ENCODE measurements around the gene PLEKHG4B.
"Not testable (repeated sequence)": the region's sequence is repeated elsewhere in the genome, so short reads cannot be mapped to it uniquely, and the experiment has no call there.

The PLEKHG4B gene

GRCh38 chr5:191949-192690 lies 100.2 kb downstream of the PLEKHG4B start:
- no peak for DNase-seq

- no peak for DNase-seq
Observed at GRCh38 chr5:192691-192969, 100.7 kb downstream of the PLEKHG4B start.

- no peak for DNase-seq
Observed at GRCh38 chr5:192970-193831, 101.2 kb downstream of the PLEKHG4B start.

- DNase-seq = no peak
Observed at GRCh38 chr5:194102-194501, 102.1 kb downstream of the PLEKHG4B start.

DNA sequence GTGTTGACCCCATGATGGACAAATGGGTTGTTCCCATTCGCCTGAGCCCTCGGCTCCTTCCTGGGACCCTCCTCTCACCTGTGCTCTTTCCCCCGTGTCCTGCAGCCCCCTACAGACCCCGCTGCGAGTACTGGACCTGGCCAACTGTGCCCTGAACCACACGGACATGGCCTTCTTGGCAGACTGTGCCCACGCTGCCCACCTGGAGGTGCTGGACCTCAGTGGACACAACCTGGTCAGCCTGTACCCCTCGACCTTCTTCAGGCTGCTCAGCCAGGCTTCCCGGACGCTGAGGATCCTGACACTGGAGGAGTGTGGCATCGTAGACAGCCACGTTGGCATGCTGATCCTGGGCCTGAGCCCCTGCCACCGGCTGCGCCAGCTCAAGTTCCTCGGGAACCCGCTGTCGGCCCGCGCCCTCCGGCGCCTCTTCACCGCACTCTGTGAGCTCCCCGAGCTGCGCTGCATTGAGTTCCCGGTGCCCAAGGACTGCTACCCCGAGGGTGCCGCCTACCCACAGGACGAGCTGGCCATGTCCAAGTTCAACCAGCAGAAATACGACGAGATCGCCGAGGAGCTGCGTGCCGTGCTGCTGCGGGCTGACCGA lies 102.7 kb downstream of the PLEKHG4B start:
- DNase-seq = no peak

DNA sequence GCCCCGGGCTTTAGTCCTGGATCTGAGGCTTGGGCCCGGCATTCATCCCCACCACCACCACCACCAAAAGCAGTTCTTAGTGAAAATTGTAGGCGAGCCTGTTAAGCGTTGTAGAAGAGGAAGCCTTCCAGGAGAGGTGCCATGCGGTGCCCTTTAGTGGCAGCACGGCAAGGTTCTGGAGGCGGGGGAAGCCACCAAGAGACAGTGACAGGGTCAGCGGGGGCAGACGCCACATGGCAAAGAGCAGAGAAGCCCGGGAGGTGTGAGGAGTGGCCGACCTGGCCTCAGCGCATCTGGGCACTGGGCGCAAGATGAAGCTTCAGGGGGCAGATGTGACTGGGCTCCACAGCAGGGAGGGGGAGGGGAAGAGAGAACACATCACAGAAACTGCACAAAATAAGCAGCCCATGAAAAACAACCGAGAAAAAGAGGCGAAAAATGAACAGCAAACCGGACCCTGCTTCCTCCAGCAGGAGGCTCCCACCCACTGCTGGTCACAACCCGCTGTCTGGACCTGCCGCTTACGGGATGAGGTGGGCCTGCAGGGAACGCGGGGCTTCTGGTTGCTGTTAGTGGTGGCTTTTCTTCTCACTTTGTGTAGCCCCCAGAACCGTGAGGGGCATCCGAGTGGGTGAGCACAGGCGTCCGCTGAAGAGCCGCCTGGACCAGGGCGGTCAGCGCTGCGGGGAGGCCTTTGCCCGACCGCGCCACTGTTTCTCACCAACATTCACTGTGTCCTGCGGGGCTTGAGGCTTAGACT lies 103.6 kb downstream of the PLEKHG4B start:
- no peak for DNase-seq

DNA sequence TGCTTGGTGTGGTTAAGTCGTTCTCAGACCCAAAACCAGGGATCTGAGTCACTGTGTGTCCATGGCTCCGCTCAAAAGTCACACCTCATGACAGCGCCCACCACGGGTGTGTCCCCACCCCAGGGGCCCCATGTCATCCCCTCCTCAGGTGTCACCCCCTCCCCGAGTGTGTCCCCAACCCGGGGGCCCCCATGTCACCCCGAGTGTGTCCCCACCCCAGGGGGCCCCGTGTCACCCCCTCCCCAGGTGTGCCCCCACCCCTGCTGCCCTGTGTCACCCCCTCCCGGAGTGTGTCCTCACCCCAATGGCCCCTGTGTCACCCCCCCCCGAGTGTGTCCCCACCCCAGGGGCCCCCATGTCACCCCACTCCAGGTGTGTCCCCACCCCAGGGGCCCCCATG lies 104.4 kb downstream of the PLEKHG4B start:
- DNase-seq = no peak

- not testable (repeated sequence) for DNase-seq
Observed at GRCh38 chr5:197031-197430, 105.1 kb downstream of the PLEKHG4B start.

GRCh38 chr5:197892-198489 lies 106.0 kb downstream of the PLEKHG4B start:
- no peak for DNase-seq

GRCh38 chr5:198516-199196 lies 106.7 kb downstream of the PLEKHG4B start:
- DNase-seq = no peak

DNA sequence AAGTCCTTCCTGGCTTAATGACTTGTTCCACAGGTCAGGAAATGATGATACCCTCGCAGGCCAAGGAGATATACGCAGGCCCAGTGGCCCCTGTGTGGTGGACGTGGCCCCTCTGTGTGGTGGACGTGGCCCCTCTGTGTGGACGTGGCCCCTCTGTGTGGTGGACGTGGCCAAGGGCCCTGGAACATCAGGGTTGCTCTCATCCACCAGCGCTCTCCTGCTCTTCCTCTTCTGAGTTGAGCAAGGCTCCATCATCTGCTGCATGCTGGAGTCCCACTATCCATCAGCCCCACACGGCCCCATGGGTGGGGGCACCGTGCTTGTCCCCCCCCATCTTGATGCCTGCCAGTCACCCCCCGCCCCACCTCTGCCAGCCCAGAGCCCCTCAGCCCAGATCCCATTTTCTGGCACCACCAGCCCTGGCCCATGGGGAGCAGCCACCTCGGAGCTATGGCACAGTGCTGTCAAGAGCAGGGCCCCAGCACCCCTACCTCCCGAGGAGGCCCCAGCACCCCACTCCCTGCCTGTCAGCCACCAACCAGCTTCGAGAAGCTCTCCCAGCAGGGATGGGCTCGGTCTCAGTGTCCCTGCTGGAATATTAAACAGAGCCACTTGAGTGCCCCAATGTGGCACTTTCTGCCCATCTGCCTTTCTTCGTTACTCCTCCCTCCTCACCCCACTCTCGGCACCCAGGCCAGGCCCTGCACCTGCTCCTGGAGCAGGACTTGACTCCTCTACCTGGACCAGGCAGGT lies 107.4 kb downstream of the PLEKHG4B start:
- no peak for DNase-seq

DNA sequence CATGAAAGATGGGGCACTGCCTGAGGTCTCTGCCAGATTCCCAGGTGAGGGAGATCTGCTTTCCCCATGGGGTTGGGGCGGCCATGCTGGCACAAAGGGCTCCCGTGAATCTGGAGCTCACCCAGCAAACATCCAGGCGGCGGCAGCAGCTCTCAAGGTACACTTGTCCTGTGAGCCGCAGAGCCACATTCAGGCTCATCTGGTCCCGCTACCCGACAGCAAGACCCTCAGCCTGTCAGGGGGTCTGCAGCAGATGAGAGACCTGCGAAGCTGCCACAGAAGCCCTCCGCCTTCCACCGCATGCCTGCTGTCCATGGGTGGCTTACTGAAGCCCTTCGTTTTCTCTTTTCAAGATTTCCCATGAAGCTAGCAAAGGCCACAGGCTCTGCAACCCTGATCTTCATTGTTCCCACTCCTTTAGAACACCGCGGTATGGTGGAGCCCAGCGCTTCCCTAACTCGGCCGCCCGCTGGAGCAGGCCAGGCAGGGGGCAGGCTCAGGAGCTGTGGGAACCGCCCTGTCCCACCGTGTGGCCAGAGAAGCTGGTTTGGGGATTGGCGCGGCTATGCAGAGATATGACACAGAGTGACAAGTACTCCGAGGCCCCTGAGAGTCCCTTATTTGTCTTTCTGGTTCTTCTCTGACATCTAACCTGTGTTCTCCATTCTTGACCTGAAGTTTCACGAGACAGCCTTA lies 108.1 kb downstream of the PLEKHG4B start:
- DNase-seq = no peak

- DNase-seq = no peak
Observed at GRCh38 chr5:200985-201384, 109.0 kb downstream of the PLEKHG4B start.

GRCh38 chr5:201672-202071 lies 109.7 kb downstream of the PLEKHG4B start:
- DNase-seq = no peak

GRCh38 chr5:203246-203930 lies 111.4 kb downstream of the PLEKHG4B start:
- DNase-seq = no peak

DNA sequence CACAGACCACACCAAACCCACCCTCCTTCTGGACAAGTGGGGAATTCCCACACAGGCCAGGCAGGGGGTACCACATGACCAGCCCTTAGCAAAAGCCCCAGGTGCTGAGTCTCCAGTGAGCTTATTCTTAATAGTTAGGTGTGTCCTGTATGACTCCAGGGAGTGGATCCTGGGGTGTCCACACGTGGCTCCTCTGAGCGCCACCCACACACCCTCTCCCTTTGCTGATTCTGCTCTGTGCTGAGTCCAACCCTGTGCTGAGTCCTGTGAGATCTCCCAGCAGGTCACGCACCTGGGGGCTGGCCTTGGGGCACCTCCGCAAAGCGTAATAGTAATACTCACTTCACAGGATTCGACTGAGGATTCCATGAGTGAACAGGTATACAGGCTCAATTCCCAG lies 112.0 kb downstream of the PLEKHG4B start:
- no peak for DNase-seq

DNA sequence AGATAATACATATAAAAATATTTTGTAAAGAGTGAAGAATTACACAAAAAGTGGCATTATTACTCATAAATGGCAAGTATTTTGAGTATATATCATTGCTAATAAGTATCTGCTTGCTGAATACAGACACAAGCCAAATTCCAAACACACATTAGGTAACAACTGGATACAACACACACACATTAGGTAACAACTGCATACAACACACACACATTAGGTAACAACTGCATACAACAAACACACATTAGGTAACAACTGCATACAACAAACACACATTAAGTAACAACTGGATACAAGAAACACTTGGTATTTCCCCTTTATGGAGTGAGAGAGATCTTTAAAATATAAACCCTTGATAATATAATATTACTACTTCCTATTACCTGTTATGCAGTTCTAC lies 112.5 kb downstream of the PLEKHG4B start:
- no peak for DNase-seq

GRCh38 chr5:204966-205670 lies 113.2 kb downstream of the PLEKHG4B start:
- no peak for DNase-seq

GRCh38 chr5:206406-206805 lies 114.4 kb downstream of the PLEKHG4B start:
- no peak for DNase-seq

All from NCI-H345 (cell line).